Trophoblast cell (in vitro differentiated cells and primary cell): ENCODE data around the gene PCOLCE2.

Source experiments
- DNase-seq, 2 donors: peaks; one replicate each; pipeline ENCODE4 v3.0.0-alpha.2; 2016
- H2AFZ ChIP-seq: 2 replicates; pipeline ENCODE4 v1.6.1; 2013; ENCODE audit warnings: low read length, moderate library complexity, mild to moderate bottlenecking; ENCODE audit not compliant: insufficient read depth, poor library complexity
- H2AK5ac ChIP-seq: 2 replicates; pipeline ENCODE4 v1.6.1; 2013; ENCODE audit warnings: mild to moderate bottlenecking, low read length
- H2BK120ac ChIP-seq: 2 replicates; pipeline ENCODE4 v1.6.1; 2013; ENCODE audit warnings: low read length, mild to moderate bottlenecking, moderate library complexity; ENCODE audit not compliant: insufficient read depth, poor library complexity
- H2BK12ac ChIP-seq: 2 replicates; pipeline ENCODE4 v1.6.1; 2013; ENCODE audit warnings: mild to moderate bottlenecking, low read length, moderate library complexity
- H2BK5ac ChIP-seq: 2 replicates; pipeline ENCODE4 v1.6.1; 2013; ENCODE audit warnings: low read length, low read depth, moderate library complexity, mild to moderate bottlenecking; ENCODE audit not compliant: poor library complexity
- H3K14ac ChIP-seq: 2 replicates; pipeline ENCODE4 v1.6.1; 2013; ENCODE audit warnings: mild to moderate bottlenecking, low read length
- H3K18ac ChIP-seq: 2 replicates; pipeline ENCODE4 v1.6.1; 2013; ENCODE audit warnings: mild to moderate bottlenecking, low read length
- H3K23ac ChIP-seq: 2 replicates; pipeline ENCODE4 v1.6.1; 2013; ENCODE audit warnings: low read length
- H3K27ac ChIP-seq: 2 replicates; pipeline ENCODE4 v1.5.1; 2013; ENCODE audit warnings: low read depth, mild to moderate bottlenecking, inconsistent platforms, low read length, moderate library complexity
- H3K27me3 ChIP-seq: 2 replicates; pipeline ENCODE4 v1.6.1; 2013; ENCODE audit warnings: inconsistent platforms, mild to moderate bottlenecking, low read length, moderate library complexity; ENCODE audit not compliant: insufficient read depth
- H3K36me3 ChIP-seq, 2 experiments: 1 replicate in 1 of 2; 2 replicates in 1 of 2; pipeline ENCODE4 v1.6.1; 2013; ENCODE audit warnings: low read length in 2 of 2, mild to moderate bottlenecking in 2 of 2, moderate library complexity in 1 of 2; ENCODE audit not compliant: insufficient read depth in 2 of 2, control insufficient read depth in 1 of 2
- H3K4ac ChIP-seq: 2 replicates; pipeline ENCODE4 v1.6.1; 2013; ENCODE audit warnings: low read depth, mild to moderate bottlenecking, low read length, moderate library complexity
- H3K4me1 ChIP-seq, 2 experiments: 1 replicate in 1 of 2; 2 replicates in 1 of 2; pipeline ENCODE4 v1.6.1; 2013; ENCODE audit warnings: low read length in 2 of 2, mild to moderate bottlenecking in 2 of 2, moderate library complexity in 1 of 2; ENCODE audit not compliant: insufficient read depth in 2 of 2, control insufficient read depth in 1 of 2
- H3K4me2 ChIP-seq: 2 replicates; pipeline ENCODE4 v1.6.1; 2013; ENCODE audit warnings: inconsistent platforms, mild to moderate bottlenecking, low read length, moderate library complexity
- H3K4me3 ChIP-seq: 2 replicates; pipeline ENCODE4 v1.5.1; 2013; ENCODE audit warnings: mild to moderate bottlenecking, low read depth, low read length, inconsistent platforms
- H3K79me1 ChIP-seq: one replicate; pipeline ENCODE4 v1.6.1; 2013; ENCODE audit warnings: low read length
- H3K79me2 ChIP-seq: 2 replicates; pipeline ENCODE4 v1.6.1; 2013; ENCODE audit warnings: low read length, mild to moderate bottlenecking; ENCODE audit not compliant: control insufficient read depth, insufficient read depth, poor library complexity
- H3K9ac ChIP-seq: 2 replicates; pipeline ENCODE4 v1.6.1; 2013; ENCODE audit warnings: mild to moderate bottlenecking, low read length
- H3K9me3 ChIP-seq: 2 replicates; pipeline ENCODE4 v1.6.1; 2013; ENCODE audit warnings: low read depth, mild to moderate bottlenecking, control low read depth, inconsistent platforms, low read length; ENCODE audit not compliant: insufficient read depth
- H4K12ac ChIP-seq: 2 replicates; pipeline ENCODE4 v1.6.1; 2013; ENCODE audit warnings: low read depth, mild to moderate bottlenecking, low read length, moderate library complexity
- H4K8ac ChIP-seq: 2 replicates; pipeline ENCODE4 v1.6.1; 2013; ENCODE audit warnings: low read depth, mild to moderate bottlenecking, low read length, moderate library complexity
- H4K91ac ChIP-seq: one replicate; pipeline ENCODE4 v1.6.1; 2013; ENCODE audit warnings: low read depth, mild to moderate bottlenecking, low read length, moderate library complexity
- WGBS: extraction: QIAGEN DNeasy Blood & Tissue Kit; methylation state at CpG from one replicate; pipeline ENCODE4 v1.1.7; 2013; ENCODE audit warnings: missing lambda C conversion rate; ENCODE audit not compliant: insufficient read length, insufficient coverage; ENCODE audit errors: extremely low coverage; 5-methylcytosine and 5-hydroxymethylcytosine counted together

The PCOLCE2 gene

GRCh38 chr3:142926368-142926944 is 37.6 kb upstream of the PCOLCE2 start:
- WGBS: no CpG with 5 or more reads among the region's 3 CpGs
- Histone ChIP-seq H4K12ac (no peak overlapping the region), H3K14ac (no peak overlapping the region), H2BK5ac (no peak overlapping the region), H3K9me3 (no peaks in the 10 kb centered on the region), H3K9ac (no peak overlapping the region), H3K23ac (no peak overlapping the region), H4K91ac (no peak overlapping the region), H3K4me1 (no peaks in the 10 kb centered on the region), H3K36me3 (no peaks in the 10 kb centered on the region), H3K4me3 (no peak overlapping the region), H2AK5ac (no peak overlapping the region), H3K27ac (no peak overlapping the region), H3K4me2 (no peak overlapping the region), H3K4ac (no peak overlapping the region), H3K18ac (no peak overlapping the region), H3K79me1 (no peaks in the 10 kb centered on the region), H2BK120ac (no peak overlapping the region), H3K27me3 (no peaks in the 10 kb centered on the region), H3K79me2 (no peaks in the 10 kb centered on the region), H4K8ac (no peak overlapping the region), H2AFZ (no peak overlapping the region), H2BK12ac (no peak overlapping the region)
- DNase-seq: no peak

- no peak overlapping the region for H3K9ac ChIP-seq
- H3K4me2 ChIP-seq: no peak overlapping the region
- H3K79me2 ChIP-seq: no peaks in the 10 kb centered on the region
- H3K9me3 ChIP-seq: no peaks in the 10 kb centered on the region
- H4K12ac ChIP-seq: no peak overlapping the region
- H3K27ac ChIP-seq: no peak overlapping the region
- no peak overlapping the region for H2BK12ac ChIP-seq
- no peak overlapping the region for H2BK120ac ChIP-seq
- no peak overlapping the region for H4K91ac ChIP-seq
- H3K4me1 ChIP-seq: no peaks in the 10 kb centered on the region
- H3K18ac ChIP-seq: no peak overlapping the region
- no peak overlapping the region for H3K23ac ChIP-seq
- DNase-seq: no peak
- H3K4me3 ChIP-seq: no peak overlapping the region
- H3K4ac ChIP-seq: no peak overlapping the region
- H4K8ac ChIP-seq: no peak overlapping the region
- no peak overlapping the region for H2BK5ac ChIP-seq
- no peaks in the 10 kb centered on the region for H3K27me3 ChIP-seq
- no peaks in the 10 kb centered on the region for H3K36me3 ChIP-seq
- no peak overlapping the region for H2AFZ ChIP-seq
- no peaks in the 10 kb centered on the region for H3K79me1 ChIP-seq
- no peak overlapping the region for H3K14ac ChIP-seq
- no peak overlapping the region for H2AK5ac ChIP-seq
These were observed 36.3 kb upstream of the PCOLCE2 start for GRCh38 chr3:142925140-142925539.

GRCh38 chr3:142923694-142924093 is 34.8 kb upstream of the PCOLCE2 start:
- Histone ChIP-seq H2BK5ac (no peak overlapping the region), H2BK12ac (no peak overlapping the region), H4K12ac (no peak overlapping the region), H3K4ac (no peak overlapping the region), H3K14ac (no peak overlapping the region), H3K36me3 (no peaks in the 10 kb centered on the region), H3K9ac (no peak overlapping the region), H3K4me2 (no peak overlapping the region), H2AK5ac (no peak overlapping the region), H3K9me3 (no peaks in the 10 kb centered on the region), H2BK120ac (no peak overlapping the region), H2AFZ (no peak overlapping the region), H3K79me1 (no peaks in the 10 kb centered on the region), H4K8ac (no peak overlapping the region), H4K91ac (no peak overlapping the region), H3K18ac (no peak overlapping the region), H3K79me2 (no peaks in the 10 kb centered on the region), H3K27me3 (no peaks in the 10 kb centered on the region), H3K4me3 (no peak overlapping the region), H3K23ac (no peak overlapping the region), H3K4me1 (no peaks in the 10 kb centered on the region), H3K27ac (no peak overlapping the region)
- DNase-seq: no peak

- Histone ChIP-seq H3K27me3 (no peaks in the 10 kb centered on the region), H3K36me3 (no peaks in the 10 kb centered on the region), H3K4ac (no peak overlapping the region), H4K12ac (no peak overlapping the region), H4K8ac (no peak overlapping the region), H2BK5ac (no peak overlapping the region), H3K79me1 (no peaks in the 10 kb centered on the region), H4K91ac (no peak overlapping the region), H3K79me2 (no peaks in the 10 kb centered on the region), H3K9ac (no peak overlapping the region), H2BK12ac (no peak overlapping the region), H2AFZ (no peak overlapping the region), H3K23ac (no peak overlapping the region), H3K4me3 (no peak overlapping the region), H3K4me1 (no peaks in the 10 kb centered on the region), H2AK5ac (no peak overlapping the region), H3K4me2 (no peak overlapping the region), H3K27ac (no peak overlapping the region), H3K18ac (no peak overlapping the region), H3K9me3 (no peaks in the 10 kb centered on the region), H2BK120ac (no peak overlapping the region), H3K14ac (no peak overlapping the region)
- no CpG with 5 or more reads among the region's 2 CpGs for WGBS
- DNase-seq: peak; percentile 28 to 70
These were observed 27.7 kb upstream of the PCOLCE2 start for GRCh38 chr3:142916605-142917004.
